ENCODE data around the gene ZNF138. TPM values are rescaled to one million over a fixed set of nuclear protein-coding genes. Genes with fewer than 3 reads are reported as not detected.
"Not testable (repeated sequence)": the region's sequence is repeated elsewhere in the genome, so short reads cannot be mapped to it uniquely, and the experiment has no call there.

ZNF138 gene
- polyA plus RNA-seq (ENCODE audit: low read depth in 6 of 6), result 10 to 100 TPM; 12.9 to 24.5 (median 21.6) TPM

DNA sequence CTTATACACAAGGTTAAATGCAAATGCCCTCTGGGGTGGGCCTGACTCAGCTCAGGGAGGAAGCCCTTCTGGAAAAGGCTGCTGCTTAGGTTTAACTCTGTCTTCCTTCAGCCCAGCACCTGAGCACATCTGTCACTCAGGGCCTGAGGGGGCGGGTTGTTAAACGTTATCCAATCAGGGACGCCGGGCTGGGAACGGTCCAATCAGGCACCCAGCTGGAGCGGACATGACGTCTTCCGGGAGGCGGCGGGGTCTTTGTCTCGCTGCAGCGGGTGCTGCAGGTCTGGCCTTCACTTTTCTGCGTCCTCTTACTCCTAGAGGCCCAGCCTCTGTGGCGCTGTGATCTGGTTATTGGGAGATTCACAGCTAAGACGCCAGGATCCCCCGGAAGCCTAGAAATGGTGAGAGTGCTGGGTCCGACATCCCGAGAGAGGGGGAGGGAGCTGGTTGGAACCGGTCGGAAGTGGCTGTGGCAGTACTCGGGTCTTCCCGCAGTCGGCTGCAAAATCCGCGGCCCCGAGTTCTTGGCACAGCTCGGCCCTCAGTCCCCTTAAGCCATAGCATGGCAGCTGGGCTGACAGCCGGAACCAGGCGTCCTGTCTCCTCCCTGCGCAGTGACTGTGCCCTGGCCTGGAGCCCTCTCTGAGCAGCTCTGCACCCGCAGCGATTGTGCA is at the start of gene ZNF138:
ZNF138 (plus strand) TSS at position 258 of the 674 bp plus-strand sequence; CDS start at position 399, 141 bp downstream.
- H3K36me3 Mint-ChIP-seq, result no peaks in the 10 kb centered on the region
- no peaks in the 10 kb centered on the region for H3K9me3 Mint-ChIP-seq
- H3K4me3 Mint-ChIP-seq, result peak within 1 kb of the TSS; percentile 97 to 99 (median 99)
- ATAC-seq (ENCODE audit: low read depth in 2 of 2) (peak; percentile 99), DNase-seq (peak; percentile 91)
- H3K4me1 Mint-ChIP-seq, result peaks cover 15 to 44% (median 19%) of the 10 kb centered on the region in 3 donors
- H3K27ac Mint-ChIP-seq, result peak within 1 kb of the TSS; percentile 95 to 99 (median 98)
- H3K27me3 Mint-ChIP-seq, result no peaks in the 10 kb centered on the region

DNA sequence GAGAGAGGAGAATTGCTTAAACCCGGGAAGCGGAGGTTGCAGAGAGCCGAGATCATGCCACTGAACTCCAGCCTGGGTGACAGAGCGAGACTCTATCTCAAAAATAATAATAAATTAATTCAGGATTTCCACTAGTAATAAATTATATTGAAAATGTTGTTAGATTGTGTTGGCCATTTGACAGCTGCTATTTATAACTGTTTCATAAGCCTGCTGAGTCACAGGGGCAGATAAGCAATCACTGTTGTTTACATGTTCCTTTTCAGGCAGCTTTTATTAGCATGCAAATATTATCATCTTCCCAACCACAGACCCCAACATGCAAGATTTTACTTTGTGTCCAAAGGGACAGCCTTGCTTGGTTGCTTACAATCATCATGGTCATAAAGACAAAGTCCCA is 49.5 kb upstream of the ZNF138 start:
- DNase-seq (no peak), ATAC-seq (ENCODE audit: low read depth in 2 of 2) (no peak)
- Mint-ChIP-seq H3K9me3 (peaks cover 2 to 37% (median 22%) of the 10 kb centered on the region in 7 donors), H3K4me3 (no peak overlapping the region), H3K27me3 (no peaks in the 10 kb centered on the region), H3K27ac (peak overlapping the region in 1 of 6 donors; percentile 28), H3K4me1 (no peaks in the 10 kb centered on the region), H3K36me3 (no peaks in the 10 kb centered on the region)

DNA sequence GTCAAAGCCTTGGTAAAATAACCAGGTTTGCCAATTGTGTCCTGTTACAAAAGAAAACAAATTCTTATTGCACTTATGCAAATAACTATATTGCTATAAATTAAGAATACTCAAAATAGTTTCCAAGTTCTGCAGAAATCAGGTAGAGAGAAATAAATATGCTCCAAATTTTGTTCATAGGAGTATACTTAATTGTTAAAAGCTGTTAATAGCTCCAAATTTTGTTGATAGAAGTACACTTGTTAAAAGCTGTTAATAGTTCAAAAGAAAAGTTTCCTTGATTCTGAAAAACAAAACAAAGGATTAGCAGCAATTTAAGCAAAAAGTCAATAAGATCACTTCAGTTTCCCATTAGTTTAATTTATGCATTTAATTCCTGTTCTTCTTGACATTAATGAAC is 46.4 kb upstream of the ZNF138 start:
- ATAC-seq (ENCODE audit: low read depth in 2 of 2) (no peak), DNase-seq (no peak)
- H3K27ac Mint-ChIP-seq, result no peak overlapping the region
- H3K27me3 Mint-ChIP-seq, result no peaks in the 10 kb centered on the region
- no peaks in the 10 kb centered on the region for H3K36me3 Mint-ChIP-seq
- H3K4me1 Mint-ChIP-seq, result no peaks in the 10 kb centered on the region
- no peak overlapping the region for H3K4me3 Mint-ChIP-seq
- H3K9me3 Mint-ChIP-seq, result peaks cover 2 to 39% (median 19%) of the 10 kb centered on the region in 7 donors

DNA sequence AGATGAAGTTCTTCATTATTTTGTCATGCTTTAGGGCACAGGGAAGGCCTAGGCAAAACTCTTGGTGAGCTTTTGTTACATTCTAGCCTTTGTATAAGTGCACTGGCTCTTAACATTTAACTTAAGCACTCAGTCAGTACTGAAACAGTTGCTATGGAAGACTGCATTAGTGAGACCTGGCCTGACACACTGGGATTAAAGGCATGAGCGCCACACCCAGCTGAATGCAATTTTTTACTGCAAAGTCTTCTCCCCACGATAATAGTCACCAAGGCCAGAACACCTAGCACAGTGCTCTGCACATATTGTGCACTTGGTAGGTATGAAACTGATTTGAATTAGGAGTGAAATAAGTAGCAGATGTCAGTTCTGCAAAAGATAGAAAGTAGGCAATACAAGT is 41.2 kb upstream of the ZNF138 start:
- Mint-ChIP-seq H3K9me3 (peaks cover 0 to 22% (median 7%) of the 10 kb centered on the region in 7 donors), H3K27ac (no peak overlapping the region), H3K4me3 (no peak overlapping the region), H3K27me3 (no peaks in the 10 kb centered on the region), H3K36me3 (no peaks in the 10 kb centered on the region), H3K4me1 (no peaks in the 10 kb centered on the region)
- no peak for DNase-seq
- ATAC-seq (ENCODE audit: low read depth in 2 of 2), result no peak

DNA sequence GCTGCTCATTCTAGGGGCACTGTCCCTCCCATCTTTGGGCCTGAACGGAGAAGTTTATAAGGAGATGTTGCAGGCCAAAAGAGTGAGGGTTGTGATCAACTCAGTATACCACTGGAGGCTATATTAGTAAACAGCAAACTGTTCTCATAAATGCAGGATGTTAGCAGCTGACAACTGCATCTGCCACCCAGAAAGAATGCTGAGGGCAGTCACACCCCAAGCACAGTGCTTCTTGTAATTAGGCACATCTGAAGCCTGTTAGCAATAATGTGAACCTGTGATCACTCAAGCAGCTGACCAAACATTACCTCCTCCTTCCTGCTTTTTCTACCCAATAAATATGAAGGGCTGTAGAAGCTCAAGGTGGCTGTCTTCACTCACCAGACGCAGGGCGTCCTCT is 38.4 kb upstream of the ZNF138 start:
- no peak for ATAC-seq (ENCODE audit: low read depth in 2 of 2)
- Mint-ChIP-seq H3K27me3 (no peaks in the 10 kb centered on the region), H3K9me3 (peaks cover 0 to 11% (median 4%) of the 10 kb centered on the region in 7 donors), H3K4me3 (no peak overlapping the region), H3K4me1 (no peaks in the 10 kb centered on the region), H3K36me3 (no peaks in the 10 kb centered on the region), H3K27ac (no peak overlapping the region)
- no peak for DNase-seq

DNA sequence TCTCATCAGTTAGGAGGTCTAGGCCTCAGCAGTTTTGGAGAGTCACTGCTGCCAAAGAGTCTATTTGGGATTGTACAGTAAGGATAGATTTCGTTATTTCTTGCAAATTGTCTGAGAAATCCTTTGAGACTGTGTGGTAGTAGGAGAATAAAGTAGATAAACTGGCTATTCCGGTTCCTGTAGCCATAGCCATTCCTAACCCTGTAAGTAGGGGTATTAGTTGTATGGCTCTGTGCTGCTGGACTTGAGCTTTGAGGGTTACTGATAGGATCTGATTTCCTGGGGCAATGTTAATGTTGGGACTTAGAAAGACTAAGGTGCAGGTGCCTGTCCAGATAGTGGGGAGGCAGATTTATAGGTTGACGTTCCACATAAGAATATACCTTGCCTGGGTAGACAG is 36.1 kb upstream of the ZNF138 start:
- no peak overlapping the region for H3K27ac Mint-ChIP-seq
- no peak overlapping the region for H3K4me3 Mint-ChIP-seq
- ATAC-seq (ENCODE audit: low read depth in 2 of 2), result no peak
- H3K36me3 Mint-ChIP-seq, result no peaks in the 10 kb centered on the region
- peaks cover 0 to 12% (median 0%) of the 10 kb centered on the region in 7 donors for H3K9me3 Mint-ChIP-seq
- no peak for DNase-seq
- no peaks in the 10 kb centered on the region for H3K4me1 Mint-ChIP-seq
- H3K27me3 Mint-ChIP-seq, result no peaks in the 10 kb centered on the region

DNA sequence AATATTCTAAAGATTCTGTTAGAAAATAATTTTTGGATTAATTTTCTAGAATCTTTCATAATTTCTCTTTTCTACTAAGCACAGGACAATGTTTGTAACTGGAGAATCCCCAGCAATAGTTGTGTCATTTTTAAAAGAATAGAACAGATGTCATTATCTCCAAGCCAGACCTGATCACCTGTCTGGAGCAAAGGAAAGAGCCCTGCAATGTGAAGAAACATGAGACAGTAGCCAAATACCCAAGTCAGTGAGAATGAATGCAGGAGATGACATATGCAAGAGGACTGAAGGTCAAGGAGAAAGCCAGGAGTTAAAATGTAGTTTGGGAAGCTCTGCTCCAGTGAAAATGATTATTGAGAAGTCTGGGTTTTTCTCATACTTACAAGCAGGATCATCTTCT is 25.4 kb upstream of the ZNF138 start:
- H3K9me3 Mint-ChIP-seq, result peaks cover 0 to 2% (median 0%) of the 10 kb centered on the region in 7 donors
- DNase-seq (no peak), ATAC-seq (ENCODE audit: low read depth in 2 of 2) (no peak)
- H3K27ac Mint-ChIP-seq, result no peak overlapping the region
- no peaks in the 10 kb centered on the region for H3K27me3 Mint-ChIP-seq
- H3K4me3 Mint-ChIP-seq, result no peak overlapping the region
- no peaks in the 10 kb centered on the region for H3K4me1 Mint-ChIP-seq
- no peaks in the 10 kb centered on the region for H3K36me3 Mint-ChIP-seq

DNA sequence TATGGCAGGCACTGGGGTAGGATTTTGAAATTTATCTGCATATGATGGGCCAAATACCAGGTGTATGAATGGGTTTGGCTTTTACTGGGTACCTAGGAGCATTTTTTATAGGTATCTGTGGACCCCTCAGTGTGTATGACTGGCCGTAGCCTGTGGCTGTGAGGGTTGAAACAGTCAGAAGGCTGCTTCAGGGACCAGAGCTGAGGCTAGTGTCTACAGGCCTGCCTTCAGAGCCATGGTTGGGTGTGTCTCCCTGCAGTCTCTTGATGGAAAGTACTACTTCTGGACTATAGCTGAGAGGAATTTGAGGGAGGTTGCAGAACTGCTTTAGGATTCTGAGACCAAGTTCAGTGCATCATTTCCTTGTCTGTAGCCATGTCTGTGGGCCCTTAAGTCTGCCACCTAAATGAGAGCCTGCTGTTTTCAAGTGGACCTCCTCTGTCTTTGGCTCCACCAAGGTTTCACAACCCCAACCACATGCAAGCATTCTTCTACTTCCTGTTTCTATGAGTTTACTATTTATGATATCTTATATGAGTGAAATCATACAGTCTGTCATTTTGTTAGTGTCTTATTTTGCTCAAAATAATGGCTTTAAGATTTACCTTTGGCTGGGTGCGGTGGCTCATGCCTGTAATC is 19.9 kb upstream of the ZNF138 start:
- H3K36me3 Mint-ChIP-seq, result peaks cover 3 to 12% of the 10 kb centered on the region in 2 donors
- H3K4me3 Mint-ChIP-seq, result peak overlapping the region in 1 of 8 donors; percentile 62
- DNase-seq (no peak), ATAC-seq (ENCODE audit: low read depth in 2 of 2) (peak in 1 of 2 donors; percentile 27)
- H3K27me3 Mint-ChIP-seq, result no peaks in the 10 kb centered on the region
- peaks cover 0 to 9% (median 7%) of the 10 kb centered on the region in 3 donors for H3K4me1 Mint-ChIP-seq
- peaks cover 4 to 28% (median 9%) of the 10 kb centered on the region in 7 donors for H3K9me3 Mint-ChIP-seq
- H3K27ac Mint-ChIP-seq, result peak overlapping the region in 1 of 6 donors; percentile 51

DNA sequence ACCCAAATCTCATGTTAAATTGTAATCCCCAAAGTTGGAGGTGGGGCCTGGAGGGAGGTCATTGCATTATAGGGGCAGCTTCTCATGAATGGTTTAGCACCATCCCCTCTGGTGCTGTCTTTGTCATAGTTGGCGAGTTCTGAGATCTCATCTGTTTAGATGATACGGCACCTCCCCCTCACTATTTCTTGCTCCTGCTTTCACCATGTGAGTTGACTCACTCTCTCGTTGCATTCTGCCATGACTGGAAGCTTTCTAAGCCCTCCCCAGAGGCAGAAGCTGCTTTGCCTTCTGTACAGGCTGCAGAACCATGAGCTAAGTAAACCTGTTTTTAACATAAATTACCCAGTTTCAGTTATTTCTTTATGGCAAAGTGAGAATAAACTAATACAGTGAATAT is 18.9 kb upstream of the ZNF138 start:
- Mint-ChIP-seq H3K9me3 (peaks cover 4 to 32% (median 9%) of the 10 kb centered on the region in 7 donors), H3K27ac (no peak overlapping the region), H3K36me3 (peaks cover 3 to 12% of the 10 kb centered on the region in 2 donors), H3K27me3 (no peaks in the 10 kb centered on the region), H3K4me3 (no peak overlapping the region), H3K4me1 (peaks cover 0 to 9% (median 7%) of the 10 kb centered on the region in 3 donors)
- ATAC-seq (ENCODE audit: low read depth in 2 of 2) (no peak), DNase-seq (no peak)

DNA sequence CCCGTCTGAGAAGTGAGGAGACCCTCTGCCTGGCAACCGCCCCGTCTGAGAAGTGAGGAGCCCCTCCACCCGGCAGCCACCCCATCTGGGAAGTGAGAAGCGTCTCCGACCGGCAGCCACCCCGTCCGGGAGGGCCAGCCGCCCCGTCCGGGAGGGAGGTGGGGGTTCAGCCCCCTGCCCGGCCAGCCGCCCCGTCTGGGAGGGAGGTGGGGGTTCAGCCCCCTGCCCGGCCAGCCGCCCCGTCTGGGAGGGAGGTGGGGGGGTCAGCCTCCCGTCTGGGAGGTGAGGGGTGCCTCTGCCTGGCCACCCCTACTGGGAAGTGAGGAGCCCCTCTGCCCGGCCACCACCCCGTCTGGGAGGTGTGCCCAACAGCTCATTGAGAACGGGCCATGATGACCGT is 9.4 kb upstream of the ZNF138 start:
- not testable (repeated sequence) for H3K4me3 Mint-ChIP-seq; H3K27ac Mint-ChIP-seq; ATAC-seq (ENCODE audit: low read depth in 2 of 2); DNase-seq; H3K4me1 Mint-ChIP-seq; H3K36me3 Mint-ChIP-seq; H3K9me3 Mint-ChIP-seq
- H3K27me3 Mint-ChIP-seq, result peaks cover 0 to 13% (median 9%) of the 10 kb centered on the region in 3 donors

DNA sequence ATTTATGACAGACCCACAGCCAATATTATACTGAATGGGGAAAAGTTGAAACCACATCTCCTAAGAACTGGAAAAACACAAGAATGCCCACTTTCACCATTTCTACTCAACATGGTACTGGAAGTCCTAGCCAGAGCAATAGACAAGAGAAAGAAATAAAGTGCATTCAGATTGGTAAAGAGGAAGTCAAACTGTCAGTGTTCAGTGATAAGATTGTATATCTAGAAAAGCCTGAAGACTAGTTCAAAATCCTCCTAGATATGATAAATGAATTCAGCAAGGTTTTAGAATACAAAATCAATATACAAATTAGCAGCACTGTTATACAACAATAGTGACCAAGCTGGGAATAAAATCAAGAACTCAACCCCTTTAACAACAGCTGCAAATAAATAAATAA is 6.9 kb upstream of the ZNF138 start:
- peaks cover 0 to 6% (median 5%) of the 10 kb centered on the region in 3 donors for H3K27me3 Mint-ChIP-seq
- H3K36me3 Mint-ChIP-seq, result no peaks in the 10 kb centered on the region
- H3K4me1 Mint-ChIP-seq, result no peaks in the 10 kb centered on the region

DNA sequence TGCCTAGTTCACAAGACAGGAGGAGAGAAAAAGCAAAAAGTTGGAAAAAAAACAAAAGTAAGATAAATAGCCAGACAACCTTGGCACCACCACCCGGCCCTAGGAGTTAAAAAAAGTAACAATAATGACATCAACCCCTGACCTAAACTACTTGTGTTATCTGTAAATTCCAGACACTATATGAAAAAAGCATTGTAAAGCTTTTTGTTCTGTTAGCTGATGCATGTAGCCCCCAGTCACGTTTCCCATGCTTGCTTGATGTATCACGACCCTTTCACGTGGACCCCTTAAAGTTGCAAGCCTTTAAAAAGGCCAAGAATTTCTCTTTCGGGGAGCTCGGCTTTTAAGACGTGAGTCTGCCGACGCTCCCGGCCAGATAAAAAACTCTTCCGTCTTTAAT is 5.0 kb upstream of the ZNF138 start:
- H3K27me3 Mint-ChIP-seq; H3K27ac Mint-ChIP-seq; DNase-seq; H3K9me3 Mint-ChIP-seq; ATAC-seq (ENCODE audit: low read depth in 2 of 2); H3K36me3 Mint-ChIP-seq; H3K4me1 Mint-ChIP-seq; H3K4me3 Mint-ChIP-seq: not testable (repeated sequence)

More for the DNA sequence above, 6.9 kb upstream of the ZNF138 start:
- Mint-ChIP-seq H3K27ac (no peak overlapping the region), H3K4me3 (no peak overlapping the region), H3K9me3 (peaks cover 0 to 3% (median 0%) of the 10 kb centered on the region in 7 donors)
- ATAC-seq (ENCODE audit: low read depth in 2 of 2) (no peak), DNase-seq (no peak)

DNA sequence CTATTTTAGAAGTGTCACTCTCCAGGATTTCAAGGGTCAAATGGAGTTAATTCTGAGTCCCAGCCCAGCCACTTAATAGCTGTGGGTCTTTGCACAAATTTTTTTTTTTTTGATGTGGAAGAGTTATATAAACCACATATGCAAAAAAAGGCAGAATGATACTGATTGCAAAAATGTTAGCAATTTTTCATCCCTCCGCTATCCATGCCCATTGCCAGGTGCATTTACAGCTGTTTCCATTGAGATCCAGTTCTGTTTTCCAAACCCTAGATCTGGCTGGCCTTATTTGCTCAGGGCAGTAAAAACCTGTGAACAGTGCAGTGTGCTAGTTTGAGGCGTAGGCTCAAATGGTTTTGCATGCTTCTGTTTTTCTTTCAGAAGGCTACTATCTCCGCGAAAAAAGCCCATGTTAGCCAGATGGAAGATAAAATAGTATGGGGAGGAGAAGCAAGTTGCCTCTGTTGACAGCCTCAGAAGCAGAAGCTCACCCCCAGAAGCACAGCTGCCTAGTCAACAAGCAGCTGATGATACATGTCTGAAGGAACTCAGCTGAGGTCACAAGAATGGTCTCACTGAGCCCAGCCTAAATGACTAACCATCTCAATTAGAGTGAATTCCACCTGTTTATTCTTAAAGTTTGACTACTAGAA is 997 bp upstream of the ZNF138 start:
- Mint-ChIP-seq H3K9me3 (no peaks in the 10 kb centered on the region), H3K27me3 (no peaks in the 10 kb centered on the region), H3K4me1 (peaks cover 15 to 37% (median 19%) of the 10 kb centered on the region in 3 donors), H3K4me3 (peak overlapping the region in 5 of 8 donors; percentile 22 to 97 (median 59)), H3K27ac (peak overlapping the region in 3 of 6 donors; percentile 88 to 98 (median 95)), H3K36me3 (no peaks in the 10 kb centered on the region)
- ATAC-seq (ENCODE audit: low read depth in 2 of 2) (no peak), DNase-seq (no peak)

Measured in naive B cell (primary cell).